Stomach (tissue), 4 donors: ENCODE measurements around the gene SORL1.

ENCODE experiments used
- EP300 ChIP-seq: sonication (generic); formaldehyde crosslinking; IDR thresholded peaks from one replicate; pipeline ENCODE4 v1.6.1; 2017; ENCODE audit warnings: antibody characterized with exemption
- POLR2A ChIP-seq, 4 donors: fragments of 450-650 bp; IDR thresholded peaks; one replicate each; pipeline ENCODE4 v1.6.1; 2016; ENCODE audit warnings: antibody characterized with exemption in 4 of 4, control low read depth in 2 of 4, mild to moderate bottlenecking in 1 of 4, moderate library complexity in 1 of 4
- POLR2AphosphoS5 ChIP-seq, 3 donors: sonication (generic); formaldehyde crosslinking; IDR thresholded peaks; one replicate each; pipeline ENCODE4 v1.6.1; 2016; ENCODE audit warnings: antibody characterized with exemption in 3 of 3
- TF ChIP-seq, protein P1 (sequence below), 7 experiments: fragments of 450-650 bp in 4 of 7; fragments of 200-600 bp in 3 of 7; sonication (generic) in 3 of 7; IDR thresholded peaks; one replicate each; pipeline ENCODE4 v1.5.1; 2016 to 2019; ENCODE audit warnings: antibody characterized with exemption in 7 of 7, control low read depth in 2 of 7, mild to moderate bottlenecking in 1 of 7

DNA sequence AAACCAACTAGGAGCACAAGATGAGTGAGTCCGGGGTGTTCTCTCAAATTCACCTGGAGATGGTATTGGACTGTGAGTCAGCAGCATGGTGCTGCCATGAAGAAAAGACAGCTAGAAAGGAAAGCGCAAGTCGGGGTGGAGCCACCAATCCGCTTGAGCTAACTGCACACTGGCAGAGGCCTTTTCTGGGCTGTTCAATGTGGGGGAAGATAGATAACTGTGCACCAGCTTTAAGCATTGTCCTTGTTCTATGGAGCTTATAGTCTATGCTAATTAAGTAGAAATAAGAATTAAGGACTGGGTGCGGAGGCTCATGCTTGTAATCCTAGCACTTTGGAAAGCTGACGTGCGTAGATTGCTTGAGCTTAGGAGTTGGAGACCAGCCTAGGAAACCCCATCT lies 22.6 kb downstream of the SORL1 start:
- TF ChIP-seq POLR2A (IDR thresholded peaks at IDR 0.05) (no peak), POLR2AphosphoS5 (IDR thresholded peaks at IDR 0.05) (no peak), EP300 (no peak)
- TF ChIP-seq, protein P1, sequence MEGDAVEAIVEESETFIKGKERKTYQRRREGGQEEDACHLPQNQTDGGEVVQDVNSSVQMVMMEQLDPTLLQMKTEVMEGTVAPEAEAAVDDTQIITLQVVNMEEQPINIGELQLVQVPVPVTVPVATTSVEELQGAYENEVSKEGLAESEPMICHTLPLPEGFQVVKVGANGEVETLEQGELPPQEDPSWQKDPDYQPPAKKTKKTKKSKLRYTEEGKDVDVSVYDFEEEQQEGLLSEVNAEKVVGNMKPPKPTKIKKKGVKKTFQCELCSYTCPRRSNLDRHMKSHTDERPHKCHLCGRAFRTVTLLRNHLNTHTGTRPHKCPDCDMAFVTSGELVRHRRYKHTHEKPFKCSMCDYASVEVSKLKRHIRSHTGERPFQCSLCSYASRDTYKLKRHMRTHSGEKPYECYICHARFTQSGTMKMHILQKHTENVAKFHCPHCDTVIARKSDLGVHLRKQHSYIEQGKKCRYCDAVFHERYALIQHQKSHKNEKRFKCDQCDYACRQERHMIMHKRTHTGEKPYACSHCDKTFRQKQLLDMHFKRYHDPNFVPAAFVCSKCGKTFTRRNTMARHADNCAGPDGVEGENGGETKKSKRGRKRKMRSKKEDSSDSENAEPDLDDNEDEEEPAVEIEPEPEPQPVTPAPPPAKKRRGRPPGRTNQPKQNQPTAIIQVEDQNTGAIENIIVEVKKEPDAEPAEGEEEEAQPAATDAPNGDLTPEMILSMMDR (IDR thresholded peaks at IDR 0.05), result no peak
